Gastroesophageal sphincter (tissue), 4 donors: ENCODE results near the gene PLEKHG4B. TPM values are rescaled to one million over a fixed set of nuclear protein-coding genes. Genes with fewer than 3 reads are reported as not detected.

Experiments used
- ATAC-seq: fragments of 150-250 bp; one replicate; pipeline ENCODE4 v1.9.1; 2016; ENCODE audit warnings: mild to moderate bottlenecking, moderate library complexity
- H3K27ac ChIP-seq, 4 donors: fragments of 200-600 bp; sonication (generic) in 3 of 4; 1 replicate in 3 of 4; 2 replicates in 1 of 4; pipeline ENCODE4 v1.5.1; 2016 to 2019
- H3K27me3 ChIP-seq: fragments of 200-600 bp; sonication (generic); one replicate; pipeline ENCODE4 v1.5.1; 2019
- H3K36me3 ChIP-seq, 2 donors: fragments of 200-600 bp; sonication (generic); one replicate each; pipeline ENCODE4 v1.5.1; 2019; ENCODE audit warnings: control low read depth in 1 of 2
- H3K4me1 ChIP-seq, 3 donors: fragments of 200-600 bp; sonication (generic); 1 replicate in 2 of 3; 2 replicates in 1 of 3; pipeline ENCODE4 v1.5.1; 2016 to 2019; ENCODE audit warnings: control low read depth in 2 of 3
- H3K4me3 ChIP-seq, 2 donors: fragments of 200-600 bp; sonication (generic); one replicate each; pipeline ENCODE4 v1.5.1; 2019; ENCODE audit warnings: mild to moderate bottlenecking in 1 of 2, moderate library complexity in 1 of 2
- H3K9me3 ChIP-seq, 3 donors: fragments of 200-600 bp; sonication (generic); one replicate each; pipeline ENCODE4 v1.5.1; 2017 to 2019; ENCODE audit warnings: control low read depth in 2 of 3
- CTCF ChIP-seq, 4 experiments: fragments of 200-600 bp in 2 of 4; fragments of 450-650 bp in 2 of 4; sonication (generic) in 1 of 4; IDR thresholded peaks; one replicate each; pipeline ENCODE4 v1.5.1; 2017 to 2019; ENCODE audit warnings: antibody characterized with exemption in 4 of 4, mild to moderate bottlenecking in 2 of 4, moderate library complexity in 2 of 4
- EP300 ChIP-seq: sonication (generic); formaldehyde crosslinking; IDR thresholded peaks from one replicate; pipeline ENCODE4 v1.6.1; 2017; ENCODE audit warnings: antibody characterized with exemption, mild to moderate bottlenecking
- POLR2A ChIP-seq, 2 donors: fragments of 450-650 bp; IDR thresholded peaks; one replicate each; pipeline ENCODE4 v1.6.1; 2017; ENCODE audit warnings: antibody characterized with exemption in 2 of 2, mild to moderate bottlenecking in 2 of 2, moderate library complexity in 1 of 2
- POLR2AphosphoS5 ChIP-seq: sonication (generic); formaldehyde crosslinking; IDR thresholded peaks from one replicate; pipeline ENCODE4 v1.6.1; 2017; ENCODE audit warnings: antibody characterized with exemption
- WGBS, 2 donors: methylation state at CpG; one replicate each; pipeline ENCODE4 v1.1.5; 2018; ENCODE audit warnings: low coverage in 1 of 2; 5-methylcytosine and 5-hydroxymethylcytosine counted together
- total RNA-seq, 4 donors: library from RNA; depleted of rRNA; stranded (reverse); fragments of >200 nt; gene quantifications; one replicate each; pipeline ENCODE4 v1.1.0, GENCODE V29; 2016

Gene PLEKHG4B
- total RNA-seq, 4 donors from 2014 or later, result under 0.01 to 0.66 (median 0.15) TPM; not detected in 1

GRCh38 chr5:158807-159447 is 67.0 kb downstream of the PLEKHG4B start:
- TF ChIP-seq EP300, result no peak
- no peak for TF ChIP-seq POLR2A (IDR thresholded peaks at IDR 0.05)
- TF ChIP-seq CTCF (IDR thresholded peaks at IDR 0.05), result no peak
- no peak for TF ChIP-seq POLR2AphosphoS5
- WGBS, 2 donors, result 60 to 69% methylated on average over 1 to 3 of the region's 17 CpGs

GRCh38 chr5:159448-160172 is 67.6 kb downstream of the PLEKHG4B start:
- 67 to 80% methylated on average over 6 to 15 of the region's 19 CpGs for WGBS, 2 donors
- H3K4me1 ChIP-seq, result no peaks in the 10 kb centered on the region
- TF ChIP-seq CTCF (IDR thresholded peaks at IDR 0.05) (no peak), POLR2A (IDR thresholded peaks at IDR 0.05) (no peak)
- no peak overlapping the region for H3K27ac ChIP-seq
- H3K4me3 ChIP-seq, result no peak overlapping the region
- peaks cover 24% of the 10 kb centered on the region for H3K27me3 ChIP-seq
- H3K36me3 ChIP-seq, result no peaks in the 10 kb centered on the region
- ATAC-seq, result no peak
- H3K9me3 ChIP-seq, result no peaks in the 10 kb centered on the region

More at GRCh38 chr5:158807-159447, 67.0 kb downstream of the PLEKHG4B start:
- no peak overlapping the region for H3K27ac ChIP-seq
- H3K9me3 ChIP-seq, result no peaks in the 10 kb centered on the region
- H3K27me3 ChIP-seq, result peaks cover 24% of the 10 kb centered on the region
- no peak overlapping the region for H3K4me3 ChIP-seq
- H3K4me1 ChIP-seq, result no peaks in the 10 kb centered on the region
- H3K36me3 ChIP-seq, result no peaks in the 10 kb centered on the region
- no peak for ATAC-seq

GRCh38 chr5:160173-160510 is 68.2 kb downstream of the PLEKHG4B start:
- Histone ChIP-seq H3K27ac (no peak overlapping the region), H3K4me3 (no peak overlapping the region)

GRCh38 chr5:160921-161802 is 69.2 kb downstream of the PLEKHG4B start:
- no peak overlapping the region for H3K4me3 ChIP-seq
- ATAC-seq, result no peak
- no peaks in the 10 kb centered on the region for H3K9me3 ChIP-seq
- peaks cover 24% of the 10 kb centered on the region for H3K27me3 ChIP-seq
- no peaks in the 10 kb centered on the region for H3K36me3 ChIP-seq
- no peaks in the 10 kb centered on the region for H3K4me1 ChIP-seq
- WGBS, 2 donors, result 78 to 86% methylated on average over 12 of the region's 23 CpGs
- no peak for TF ChIP-seq EP300
- TF ChIP-seq CTCF (IDR thresholded peaks at IDR 0.05), result no peak
- no peak for TF ChIP-seq POLR2AphosphoS5
- TF ChIP-seq POLR2A (IDR thresholded peaks at IDR 0.05), result no peak
- H3K27ac ChIP-seq, result no peak overlapping the region

More at GRCh38 chr5:160173-160510, 68.2 kb downstream of the PLEKHG4B start:
- no peak for ATAC-seq
- WGBS, 2 donors, result 61 to 72% methylated on average over 7 to 9 of the region's 14 CpGs
- Histone ChIP-seq H3K9me3 (no peaks in the 10 kb centered on the region), H3K4me1 (no peaks in the 10 kb centered on the region), H3K36me3 (no peaks in the 10 kb centered on the region), H3K27me3 (peaks cover 24% of the 10 kb centered on the region)
- TF ChIP-seq POLR2AphosphoS5 (no peak), CTCF (IDR thresholded peaks at IDR 0.05) (no peak), EP300 (no peak)
